H1 (cell line): ENCODE data around the gene TGFA. TPM values are rescaled to one million over a fixed set of nuclear protein-coding genes. Genes with fewer than 3 reads are reported as not detected.

Source experiments
- BCL11A ChIP-seq, 2 experiments: IDR thresholded peaks; one replicate each; pipeline ENCODE4 v1.6.1; 2011; ENCODE audit warnings: low read depth in 2 of 2, low read length in 2 of 2, mild to moderate bottlenecking in 2 of 2
- BRCA1 ChIP-seq: IDR thresholded peaks from 2 replicates; pipeline ENCODE4 v1.6.1; 2012; ENCODE audit warnings: low read depth, low read length, improper control_type of control experiment
- CBX5 ChIP-seq: fragments of 300-800, 300-1000 bp; sonication (generic); IDR thresholded peaks from 2 replicates; pipeline ENCODE4 v1.7.1; 2016; ENCODE audit warnings: antibody characterized with exemption, low read length, low read depth
- CEBPB ChIP-seq: IDR thresholded peaks from 2 replicates; pipeline ENCODE4 v1.6.1; 2012; ENCODE audit warnings: low read depth, low read length
- CHD1 ChIP-seq: IDR thresholded peaks from 2 replicates; pipeline ENCODE4 v1.6.1; 2012; ENCODE audit warnings: low read depth, low read length, improper control_type of control experiment
- CREB1 ChIP-seq: IDR thresholded peaks from 2 replicates; pipeline ENCODE4 v1.6.1; 2012; ENCODE audit warnings: inconsistent platforms
- CTCF ChIP-seq, 3 experiments: IDR thresholded peaks; 1 replicate in 2 of 3; 2 replicates in 1 of 3; pipeline versions ENCODE4 v1.5.1 to v1.6.1; 2011; ENCODE audit warnings: low read length in 3 of 3, mild to moderate bottlenecking in 3 of 3, inconsistent platforms in 2 of 3, low read depth in 1 of 3, moderate library complexity in 1 of 3; ENCODE audit not compliant: insufficient read depth in 1 of 3; ENCODE audit errors: control extremely low read depth in 1 of 3
- HDAC6 ChIP-seq: IDR thresholded peaks from one replicate; pipeline ENCODE4 v1.7.1; 2012; ENCODE audit warnings: low read depth, mild to moderate bottlenecking, inconsistent platforms, low read length, moderate library complexity
- JUN ChIP-seq: IDR thresholded peaks from 2 replicates; pipeline ENCODE4 v1.6.1; 2011; ENCODE audit warnings: low read depth, mild to moderate bottlenecking, improper control_type of control experiment, low read length
- KDM4A ChIP-seq: IDR thresholded peaks from one replicate; pipeline ENCODE4 v1.7.1; 2012; ENCODE audit warnings: low read depth, mild to moderate bottlenecking, moderate library complexity, low read length, inconsistent platforms; ENCODE audit not compliant: severe bottlenecking
- MAFK ChIP-seq: IDR thresholded peaks from 2 replicates; pipeline ENCODE4 v1.6.1; 2012; ENCODE audit warnings: low read depth, mild to moderate bottlenecking, improper control_type of control experiment, low read length
- NRF1 ChIP-seq: IDR thresholded peaks from 2 replicates; pipeline ENCODE4 v1.6.1; 2011; ENCODE audit warnings: mild to moderate bottlenecking, low read depth, low read length, improper control_type of control experiment
- RAD21 ChIP-seq, 2 experiments: IDR thresholded peaks in 1 of 2; conservative IDR thresholded peaks in 1 of 2; 2 replicates each; pipeline ENCODE4 v1.6.1; 2011; ENCODE audit warnings: low read depth in 2 of 2, low read length in 2 of 2, improper control_type of control experiment in 1 of 2, inconsistent platforms in 1 of 2, mild to moderate bottlenecking in 1 of 2, moderate library complexity in 1 of 2
- RNF2 ChIP-seq: fragments of 200-900, 300-1000 bp; sonication (generic); IDR thresholded peaks from 2 replicates; pipeline ENCODE4 v1.7.1; 2016; ENCODE audit warnings: borderline replicate concordance, low read depth, mild to moderate bottlenecking, antibody characterized with exemption, low read length; ENCODE audit not compliant: poor library complexity, severe bottlenecking; ENCODE audit errors: missing control alignments
- RXRA ChIP-seq: IDR thresholded peaks from 2 replicates; pipeline ENCODE4 v1.6.1; 2011; ENCODE audit warnings: low read depth, mild to moderate bottlenecking, low read length, moderate library complexity; ENCODE audit not compliant: insufficient read depth
- SIRT6 ChIP-seq: IDR thresholded peaks from one replicate; pipeline ENCODE4 v1.7.1; 2012; ENCODE audit warnings: low read length, inconsistent platforms
- TAF7 ChIP-seq: optimal IDR thresholded peaks from 2 replicates; pipeline ENCODE3; 2011; ENCODE audit warnings: low read depth, mild to moderate bottlenecking, inconsistent platforms, low read length, moderate library complexity, borderline replicate concordance
- TEAD4 ChIP-seq: IDR thresholded peaks from 2 replicates; pipeline ENCODE4 v1.6.1; 2012; ENCODE audit warnings: low read depth, low read length, inconsistent platforms, mixed read lengths
- polyA plus RNA-seq, 7 experiments: library from polyadenylated mRNA; depleted of rRNA in 3 of 7; stranded (reverse) in 5 of 7; unstranded in 2 of 7; fragments of >200 nt in 5 of 7; fragments of 200-250 nt in 2 of 7; gene quantifications; 1 replicate in 5 of 7; 2 replicates in 1 of 7; 4 replicates in 1 of 7; pipeline versions ENCODE4 v1.2.1 to v1.2.3, GENCODE V29; 2011 to 2013; ENCODE audit warnings: missing spikeins in 2 of 7, mixed read lengths in 2 of 7
- total RNA-seq: library from RNA; stranded (reverse); fragmentation: NEBNext Ultra II Directional; extraction: Animal tissue kit (Norgen Biotek cat#: 25700); gene quantifications from 2 replicates; pipeline ENCODE4 v1.2.1, GENCODE V29; 2021

Gene TGFA
- total and polyA plus RNA-seq, 2 of the 8 experiments (the other 6 are each of a cell fraction or from before 2014, with no cell fraction given): 1.8 to 3.7 TPM

GRCh38 chr2:70460333-70460732, 93.3 kb downstream of the TGFA start (continued):
- TF ChIP-seq RXRA (no peak), CBX5 (no peak), KDM4A (no peak), MAFK (no peak), HDAC6 (no peak), NRF1 (no peak), CHD1 (no peak), RAD21 (IDR thresholded peaks at IDR 0.05 in 1 of 2, conservative IDR thresholded peaks at IDR 0.05 in 1 of 2; ENCODE audit: low read depth in 2 of 2, low read length in 2 of 2) (peak; percentile 50 to 70), TAF7 (no peak), CEBPB (no peak), CTCF (IDR thresholded peaks at IDR 0.05; ENCODE audit: control extremely low read depth in 1 of 3, insufficient read depth in 1 of 3, low read depth in 1 of 3, low read length in 3 of 3) (peak; percentile 66 to 84 (median 75)), SIRT6 (no peak), BCL11A (IDR thresholded peaks at IDR 0.05; ENCODE audit: low read depth in 2 of 2, low read length in 2 of 2) (no peak), BRCA1 (no peak), JUN (no peak), CREB1 (peak; percentile 21; the same call in 1 of the 2 replicates), RNF2 (no peak), TEAD4 (peak; percentile 96)
